SU-DHL-6 (cell line): Measurements from ENCODE around the gene FAXDC2.

Experiments
- H2AFZ ChIP-seq: fragments of 200-600 bp; sonication (generic); 2 replicates; pipeline ENCODE4 v1.6.1; 2014; ENCODE audit warnings: low read depth, mild to moderate bottlenecking, moderate library complexity, mixed read lengths, antibody characterized with exemption, low read length; ENCODE audit not compliant: severe bottlenecking
- H3F3A ChIP-seq: fragments of 200-600 bp; shearing (Covaris generic); 2 replicates; pipeline ENCODE4 v1.6.0; 2016; ENCODE audit warnings: antibody characterized with exemption, mild to moderate bottlenecking; ENCODE audit not compliant: insufficient read depth
- H3K27ac ChIP-seq: fragments of 200-600 bp; sonication (generic); 2 replicates; pipeline ENCODE4 v1.5.1; 2016; ENCODE audit warnings: low read depth, mild to moderate bottlenecking, low read length, moderate library complexity, mixed read lengths
- H3K27me3 ChIP-seq: fragments of 200-600 bp; sonication (generic), shearing (Covaris generic); 2 replicates; pipeline ENCODE4 v1.6.0; 2014; ENCODE audit warnings: mild to moderate bottlenecking, low read length
- H3K36me3 ChIP-seq: fragments of 200-600 bp; sonication (generic); 2 replicates; pipeline ENCODE4 v1.6.1; 2014; ENCODE audit warnings: mild to moderate bottlenecking, low read length, mixed read lengths
- H3K4me2 ChIP-seq: fragments of 300-600, 200-600 bp; shearing (Covaris generic), sonication (generic); 2 replicates; pipeline ENCODE4 v1.6.0; 2014; ENCODE audit warnings: low read length, low read depth, mild to moderate bottlenecking; ENCODE audit not compliant: poor library complexity, severe bottlenecking
- H3K4me3 ChIP-seq: fragments of 200-600 bp; sonication (generic); 2 replicates; pipeline ENCODE4 v1.5.1; 2014; ENCODE audit warnings: antibody characterized with exemption, low read length, mild to moderate bottlenecking, mixed read lengths; ENCODE audit not compliant: insufficient read depth, poor library complexity, severe bottlenecking
- H3K79me2 ChIP-seq: fragments of 200-600 bp; sonication (generic); 2 replicates; pipeline ENCODE4 v1.6.1; 2014; ENCODE audit warnings: mild to moderate bottlenecking, low read length, moderate library complexity; ENCODE audit not compliant: insufficient read depth
- H3K9ac ChIP-seq: fragments of 200-600 bp; sonication (generic); 2 replicates; pipeline ENCODE4 v1.7.0; 2014; ENCODE audit warnings: mild to moderate bottlenecking, low read length
- H3K9me2 ChIP-seq: fragments of 200-600 bp; sonication (generic); replicated peaks from 2 replicates; pipeline ENCODE4 v1.6.1; 2014; ENCODE audit warnings: low read length; ENCODE audit not compliant: insufficient read depth
- H3K9me3 ChIP-seq: fragments of 200-600 bp; sonication (generic); 2 replicates; pipeline ENCODE4 v1.6.1; 2014; ENCODE audit warnings: low read length, mixed read lengths; ENCODE audit not compliant: insufficient read depth
- H4K20me1 ChIP-seq: fragments of 200-600 bp; sonication (generic); 2 replicates; pipeline ENCODE4 v1.6.1; 2014; ENCODE audit warnings: low read depth, mild to moderate bottlenecking, antibody characterized with exemption, low read length, moderate library complexity, mixed read lengths
- CTCF ChIP-seq: fragments of 200-600 bp; sonication (generic); IDR thresholded peaks from one replicate; pipeline ENCODE4 v1.5.1; 2017; ENCODE audit warnings: antibody characterized with exemption, mild to moderate bottlenecking, low read length, moderate library complexity; ENCODE audit not compliant: insufficient read depth, poor library complexity, severe bottlenecking
- EZH2phosphoT487 ChIP-seq: fragments of 200-600 bp; sonication (generic), shearing (Covaris generic); conservative IDR thresholded peaks from 2 replicates; pipeline ENCODE4 v1.6.1; 2018; ENCODE audit warnings: mild to moderate bottlenecking, antibody characterized with exemption, low read length, moderate library complexity, mixed read lengths

FAXDC2 gene

GRCh38 chr5:154841273-154841661 lies 9.1 kb downstream of the FAXDC2 start:
- Histone ChIP-seq H3K4me3 (no peak overlapping the region), H3K27ac (no peak overlapping the region), H3K79me2 (no peaks in the 10 kb centered on the region), H3K27me3 (no peaks in the 10 kb centered on the region), H3K9me3 (no peaks in the 10 kb centered on the region), H3K36me3 (no peaks in the 10 kb centered on the region), H3K4me2 (no peak overlapping the region), H4K20me1 (no peaks in the 10 kb centered on the region), H3F3A (no peaks in the 10 kb centered on the region), H3K9ac (no peak overlapping the region), H3K9me2 (no peaks in the 10 kb centered on the region), H2AFZ (no peak overlapping the region)
- TF ChIP-seq CTCF = no peak
- TF ChIP-seq EZH2phosphoT487 = no peak

- no peaks in the 10 kb centered on the region for H3K36me3 ChIP-seq
- H3K9me2 ChIP-seq = no peaks in the 10 kb centered on the region
- H3K9me3 ChIP-seq = no peaks in the 10 kb centered on the region
- no peak overlapping the region for H3K4me3 ChIP-seq
- H3K4me2 ChIP-seq = no peak overlapping the region
- no peaks in the 10 kb centered on the region for H3K27me3 ChIP-seq
- no peak overlapping the region for H3K9ac ChIP-seq
- no peak overlapping the region for H2AFZ ChIP-seq
- no peak overlapping the region for H3K27ac ChIP-seq
- H3F3A ChIP-seq = no peaks in the 10 kb centered on the region
- no peak for TF ChIP-seq CTCF
- no peak for TF ChIP-seq EZH2phosphoT487
- H3K79me2 ChIP-seq = no peaks in the 10 kb centered on the region
- H4K20me1 ChIP-seq = no peaks in the 10 kb centered on the region
Observed at GRCh38 chr5:154840435-154841272, 9.7 kb downstream of the FAXDC2 start.

- no peaks in the 10 kb centered on the region for H3K27me3 ChIP-seq
- TF ChIP-seq CTCF (no peak), EZH2phosphoT487 (no peak)
Observed at GRCh38 chr5:154837009-154837901, 13.1 kb downstream of the FAXDC2 start.

More at GRCh38 chr5:154837009-154837901, 13.1 kb downstream of the FAXDC2 start:
- no peaks in the 10 kb centered on the region for H3K9me2 ChIP-seq
- no peak overlapping the region for H3K9ac ChIP-seq
- no peaks in the 10 kb centered on the region for H4K20me1 ChIP-seq
- no peak overlapping the region for H3K27ac ChIP-seq
- H2AFZ ChIP-seq = no peak overlapping the region
- H3K4me3 ChIP-seq = no peak overlapping the region
- H3F3A ChIP-seq = 0 out of 2 replicates have a peak, but pooled peaks cover 2% of the 10 kb centered on the region
- no peak overlapping the region for H3K4me2 ChIP-seq
- no peaks in the 10 kb centered on the region for H3K79me2 ChIP-seq
- H3K36me3 ChIP-seq = no peaks in the 10 kb centered on the region
- H3K9me3 ChIP-seq = no peaks in the 10 kb centered on the region
